ENCODE results near the gene PLEK. TPM values are rescaled to one million over a fixed set of nuclear protein-coding genes. Genes with fewer than 3 reads are reported as not detected.

PLEK gene
- total and polyA plus RNA-seq, 9 of the 15 experiments (the other 6 are each of a cell fraction or from before 2014, with no cell fraction given) = 0.14 to 1.2 (median 0.36) TPM

DNA sequence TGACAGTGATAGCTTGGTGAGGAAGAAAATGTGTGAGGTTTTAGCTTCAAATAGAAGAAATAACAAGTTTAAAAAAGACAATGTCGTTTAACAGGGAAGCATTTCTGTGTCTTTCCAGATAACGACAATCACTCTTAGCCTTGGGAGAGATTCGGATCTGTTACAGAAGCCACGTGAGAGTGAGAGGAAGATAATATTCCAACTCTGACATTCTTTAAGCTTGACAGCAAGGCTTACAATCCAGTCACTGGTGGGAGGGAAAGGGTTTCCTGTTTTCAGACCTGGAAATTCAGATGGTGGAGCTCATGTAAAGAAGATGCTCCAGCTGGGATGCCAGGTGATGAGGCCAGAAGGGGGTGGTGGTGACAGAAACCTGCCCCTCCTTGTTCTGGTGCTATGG is 71.2 kb downstream of the PLEK start (continued):
- TF ChIP-seq, protein P1, sequence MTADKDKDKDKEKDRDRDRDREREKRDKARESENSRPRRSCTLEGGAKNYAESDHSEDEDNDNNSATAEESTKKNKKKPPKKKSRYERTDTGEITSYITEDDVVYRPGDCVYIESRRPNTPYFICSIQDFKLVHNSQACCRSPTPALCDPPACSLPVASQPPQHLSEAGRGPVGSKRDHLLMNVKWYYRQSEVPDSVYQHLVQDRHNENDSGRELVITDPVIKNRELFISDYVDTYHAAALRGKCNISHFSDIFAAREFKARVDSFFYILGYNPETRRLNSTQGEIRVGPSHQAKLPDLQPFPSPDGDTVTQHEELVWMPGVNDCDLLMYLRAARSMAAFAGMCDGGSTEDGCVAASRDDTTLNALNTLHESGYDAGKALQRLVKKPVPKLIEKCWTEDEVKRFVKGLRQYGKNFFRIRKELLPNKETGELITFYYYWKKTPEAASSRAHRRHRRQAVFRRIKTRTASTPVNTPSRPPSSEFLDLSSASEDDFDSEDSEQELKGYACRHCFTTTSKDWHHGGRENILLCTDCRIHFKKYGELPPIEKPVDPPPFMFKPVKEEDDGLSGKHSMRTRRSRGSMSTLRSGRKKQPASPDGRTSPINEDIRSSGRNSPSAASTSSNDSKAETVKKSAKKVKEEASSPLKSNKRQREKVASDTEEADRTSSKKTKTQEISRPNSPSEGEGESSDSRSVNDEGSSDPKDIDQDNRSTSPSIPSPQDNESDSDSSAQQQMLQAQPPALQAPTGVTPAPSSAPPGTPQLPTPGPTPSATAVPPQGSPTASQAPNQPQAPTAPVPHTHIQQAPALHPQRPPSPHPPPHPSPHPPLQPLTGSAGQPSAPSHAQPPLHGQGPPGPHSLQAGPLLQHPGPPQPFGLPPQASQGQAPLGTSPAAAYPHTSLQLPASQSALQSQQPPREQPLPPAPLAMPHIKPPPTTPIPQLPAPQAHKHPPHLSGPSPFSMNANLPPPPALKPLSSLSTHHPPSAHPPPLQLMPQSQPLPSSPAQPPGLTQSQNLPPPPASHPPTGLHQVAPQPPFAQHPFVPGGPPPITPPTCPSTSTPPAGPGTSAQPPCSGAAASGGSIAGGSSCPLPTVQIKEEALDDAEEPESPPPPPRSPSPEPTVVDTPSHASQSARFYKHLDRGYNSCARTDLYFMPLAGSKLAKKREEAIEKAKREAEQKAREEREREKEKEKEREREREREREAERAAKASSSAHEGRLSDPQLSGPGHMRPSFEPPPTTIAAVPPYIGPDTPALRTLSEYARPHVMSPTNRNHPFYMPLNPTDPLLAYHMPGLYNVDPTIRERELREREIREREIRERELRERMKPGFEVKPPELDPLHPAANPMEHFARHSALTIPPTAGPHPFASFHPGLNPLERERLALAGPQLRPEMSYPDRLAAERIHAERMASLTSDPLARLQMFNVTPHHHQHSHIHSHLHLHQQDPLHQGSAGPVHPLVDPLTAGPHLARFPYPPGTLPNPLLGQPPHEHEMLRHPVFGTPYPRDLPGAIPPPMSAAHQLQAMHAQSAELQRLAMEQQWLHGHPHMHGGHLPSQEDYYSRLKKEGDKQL (CRISPR knock-in tag; IDR thresholded peaks at IDR 0.05; ENCODE audit: borderline replicate concordance) = no peak
- TF ChIP-seq ZNF778 (CRISPR knock-in tag; IDR thresholded peaks at IDR 0.05) (no peak), FOSL1 (tag; conservative IDR thresholded peaks at IDR 0.05) (0 out of 2 replicates have a peak, but pooled peaks have one; percentile 5), YBX1 (IDR thresholded peaks at IDR 0.05) (no peak), TOE1 (IDR thresholded peaks at IDR 0.05; ENCODE audit: borderline replicate concordance) (no peak), TOE1 (CRISPR knock-in tag; IDR thresholded peaks at IDR 0.05; ENCODE audit: borderline replicate concordance, low read depth) (no peak), ZFP36 (IDR thresholded peaks at IDR 0.05; ENCODE audit: low read depth, low read length, partially characterized antibody) (no peak), ZNF696 (CRISPR knock-in tag; conservative IDR thresholded peaks at IDR 0.05) (no peak), EP300 (IDR thresholded peaks at IDR 0.05; ENCODE audit: low read length) (peak; percentile 49; the same call in 1 of the 2 replicates), FOXA1 (IDR thresholded peaks at IDR 0.05; ENCODE audit: borderline replicate concordance) (no peak), RNF2 (IDR thresholded peaks at IDR 0.05) (no peak), SRSF1 (IDR thresholded peaks at IDR 0.05; ENCODE audit: low read depth, low read length) (no peak)
- TF ChIP-seq, protein P2, sequence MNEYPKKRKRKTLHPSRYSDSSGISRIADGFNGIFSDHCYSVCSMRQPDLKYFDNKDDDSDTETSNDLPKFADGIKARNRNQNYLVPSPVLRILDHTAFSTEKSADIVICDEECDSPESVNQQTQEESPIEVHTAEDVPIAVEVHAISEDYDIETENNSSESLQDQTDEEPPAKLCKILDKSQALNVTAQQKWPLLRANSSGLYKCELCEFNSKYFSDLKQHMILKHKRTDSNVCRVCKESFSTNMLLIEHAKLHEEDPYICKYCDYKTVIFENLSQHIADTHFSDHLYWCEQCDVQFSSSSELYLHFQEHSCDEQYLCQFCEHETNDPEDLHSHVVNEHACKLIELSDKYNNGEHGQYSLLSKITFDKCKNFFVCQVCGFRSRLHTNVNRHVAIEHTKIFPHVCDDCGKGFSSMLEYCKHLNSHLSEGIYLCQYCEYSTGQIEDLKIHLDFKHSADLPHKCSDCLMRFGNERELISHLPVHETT (CRISPR knock-in tag; conservative IDR thresholded peaks at IDR 0.05 in 1 of 2, IDR thresholded peaks at IDR 0.05 in 1 of 2) = no peak
- TF ChIP-seq, protein P3, sequence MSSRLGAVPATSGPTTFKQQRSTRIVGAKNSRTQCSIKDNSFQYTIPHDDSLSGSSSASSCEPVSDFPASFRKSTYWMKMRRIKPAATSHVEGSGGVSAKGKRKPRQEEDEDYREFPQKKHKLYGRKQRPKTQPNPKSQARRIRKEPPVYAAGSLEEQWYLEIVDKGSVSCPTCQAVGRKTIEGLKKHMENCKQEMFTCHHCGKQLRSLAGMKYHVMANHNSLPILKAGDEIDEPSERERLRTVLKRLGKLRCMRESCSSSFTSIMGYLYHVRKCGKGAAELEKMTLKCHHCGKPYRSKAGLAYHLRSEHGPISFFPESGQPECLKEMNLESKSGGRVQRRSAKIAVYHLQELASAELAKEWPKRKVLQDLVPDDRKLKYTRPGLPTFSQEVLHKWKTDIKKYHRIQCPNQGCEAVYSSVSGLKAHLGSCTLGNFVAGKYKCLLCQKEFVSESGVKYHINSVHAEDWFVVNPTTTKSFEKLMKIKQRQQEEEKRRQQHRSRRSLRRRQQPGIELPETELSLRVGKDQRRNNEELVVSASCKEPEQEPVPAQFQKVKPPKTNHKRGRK (tag; IDR thresholded peaks at IDR 0.05) = no peak
- TF ChIP-seq, protein P4, sequence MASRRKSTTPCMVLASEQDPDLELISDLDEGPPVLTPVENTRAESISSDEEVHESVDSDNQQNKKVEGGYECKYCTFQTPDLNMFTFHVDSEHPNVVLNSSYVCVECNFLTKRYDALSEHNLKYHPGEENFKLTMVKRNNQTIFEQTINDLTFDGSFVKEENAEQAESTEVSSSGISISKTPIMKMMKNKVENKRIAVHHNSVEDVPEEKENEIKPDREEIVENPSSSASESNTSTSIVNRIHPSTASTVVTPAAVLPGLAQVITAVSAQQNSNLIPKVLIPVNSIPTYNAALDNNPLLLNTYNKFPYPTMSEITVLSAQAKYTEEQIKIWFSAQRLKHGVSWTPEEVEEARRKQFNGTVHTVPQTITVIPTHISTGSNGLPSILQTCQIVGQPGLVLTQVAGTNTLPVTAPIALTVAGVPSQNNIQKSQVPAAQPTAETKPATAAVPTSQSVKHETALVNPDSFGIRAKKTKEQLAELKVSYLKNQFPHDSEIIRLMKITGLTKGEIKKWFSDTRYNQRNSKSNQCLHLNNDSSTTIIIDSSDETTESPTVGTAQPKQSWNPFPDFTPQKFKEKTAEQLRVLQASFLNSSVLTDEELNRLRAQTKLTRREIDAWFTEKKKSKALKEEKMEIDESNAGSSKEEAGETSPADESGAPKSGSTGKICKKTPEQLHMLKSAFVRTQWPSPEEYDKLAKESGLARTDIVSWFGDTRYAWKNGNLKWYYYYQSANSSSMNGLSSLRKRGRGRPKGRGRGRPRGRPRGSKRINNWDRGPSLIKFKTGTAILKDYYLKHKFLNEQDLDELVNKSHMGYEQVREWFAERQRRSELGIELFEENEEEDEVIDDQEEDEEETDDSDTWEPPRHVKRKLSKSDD (conservative IDR thresholded peaks at IDR 0.05; ENCODE audit: low read length) = no peak
- TF ChIP-seq, protein P5, sequence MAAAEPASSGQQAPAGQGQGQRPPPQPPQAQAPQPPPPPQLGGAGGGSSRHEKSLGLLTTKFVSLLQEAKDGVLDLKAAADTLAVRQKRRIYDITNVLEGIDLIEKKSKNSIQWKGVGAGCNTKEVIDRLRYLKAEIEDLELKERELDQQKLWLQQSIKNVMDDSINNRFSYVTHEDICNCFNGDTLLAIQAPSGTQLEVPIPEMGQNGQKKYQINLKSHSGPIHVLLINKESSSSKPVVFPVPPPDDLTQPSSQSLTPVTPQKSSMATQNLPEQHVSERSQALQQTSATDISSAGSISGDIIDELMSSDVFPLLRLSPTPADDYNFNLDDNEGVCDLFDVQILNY (CRISPR knock-in tag; IDR thresholded peaks at IDR 0.05) = no peak
